Epithelial cell of proximal tubule (primary cell): ENCODE results near the gene FAM9A. TPM values are rescaled to one million over a fixed set of nuclear protein-coding genes. Genes with fewer than 3 reads are reported as not detected.
A peak's percentile ranks its signal among the peaks of the same experiment; 100 is the strongest.

Experiments used
- DNase-seq: peaks from one replicate; pipeline ENCODE4 v3.0.0-alpha.2; 2011; ENCODE audit warnings: low read depth
- H3K4me3 ChIP-seq: 2 replicates; pipeline ENCODE4 v1.5.1; 2011; ENCODE audit warnings: low read depth, mild to moderate bottlenecking, low read length
- CTCF ChIP-seq: conservative IDR thresholded peaks from 2 replicates; pipeline ENCODE4 v1.5.1; 2012; ENCODE audit warnings: low read depth, mild to moderate bottlenecking, low read length
- total RNA-seq: library from RNA; depleted of rRNA; stranded (reverse); fragments of >200 nt; gene quantifications from 2 replicates; pipeline ENCODE4 v1.2.3, GENCODE V29; 2015

FAM9A gene
- total RNA-seq, 1 donor from 2014 or later: not detected

- peak; percentile 74 for DNase-seq
- no peak overlapping the region for H3K4me3 ChIP-seq
- no peak for TF ChIP-seq CTCF
Observed at GRCh38 chrX:8846266-8846665, 45.1 kb upstream of the FAM9A start.

- no peak for TF ChIP-seq CTCF
Observed at GRCh38 chrX:8845469-8845868, 44.3 kb upstream of the FAM9A start.

GRCh38 chrX:8845060-8845459 is 43.9 kb upstream of the FAM9A start:
- DNase-seq: no peak
- peak; percentile 46 for TF ChIP-seq CTCF
- peak overlapping the region; percentile 33 for H3K4me3 ChIP-seq

More at GRCh38 chrX:8845469-8845868, 44.3 kb upstream of the FAM9A start:
- H3K4me3 ChIP-seq: peak overlapping the region; percentile 33
- DNase-seq: no peak

GRCh38 chrX:8844157-8844556 is 43.0 kb upstream of the FAM9A start:
- DNase-seq: no peak
- H3K4me3 ChIP-seq: no peak overlapping the region
- TF ChIP-seq CTCF: no peak

- H3K4me3 ChIP-seq: no peak overlapping the region
- DNase-seq: no peak
- no peak for TF ChIP-seq CTCF
Observed at GRCh38 chrX:8841911-8842310, 40.7 kb upstream of the FAM9A start.

GRCh38 chrX:8834392-8834791 is 33.2 kb upstream of the FAM9A start:
- DNase-seq: no peak
- TF ChIP-seq CTCF: no peak

GRCh38 chrX:8832582-8833378 is 31.6 kb upstream of the FAM9A start:
- no peak for DNase-seq
- H3K4me3 ChIP-seq: no peak overlapping the region
- TF ChIP-seq CTCF: no peak

More at GRCh38 chrX:8834392-8834791, 33.2 kb upstream of the FAM9A start:
- no peak overlapping the region for H3K4me3 ChIP-seq
